ENCODE measurements around the gene EHBP1L1. TPM values are rescaled to one million over a fixed set of nuclear protein-coding genes. Genes with fewer than 3 reads are reported as not detected.

The EHBP1L1 gene
- total and polyA plus RNA-seq, 2 of the 13 experiments (the other 11 are each of a cell fraction or from before 2014, with no cell fraction given) = 8.3 to 10.6 TPM

GRCh38 chr11:65615950-65616574 lies 40.2 kb downstream of the EHBP1L1 start (continued):
- TF ChIP-seq PPARG (CRISPR knock-in tag; conservative IDR thresholded peaks at IDR 0.05) = no peak
- TF ChIP-seq MED8 (CRISPR knock-in tag; IDR thresholded peaks at IDR 0.05; ENCODE audit: insufficient replicate concordance) = peak; percentile 52
- TF ChIP-seq EP300 (IDR thresholded peaks at IDR 0.05; ENCODE audit: low read depth in 2 of 2, low read length in 2 of 2) = no peak
- TF ChIP-seq EP300 (CRISPR knock-in tag; IDR thresholded peaks at IDR 0.05; ENCODE audit: borderline replicate concordance) = no peak
- TF ChIP-seq ZNF333 (CRISPR knock-in tag; IDR thresholded peaks at IDR 0.05; ENCODE audit: borderline replicate concordance) = 0 out of 2 replicates have a peak, but pooled peaks have one; percentile 47
- TF ChIP-seq ZNF282 (IDR thresholded peaks at IDR 0.05; ENCODE audit: partially characterized antibody) = no peak
- TF ChIP-seq REPIN1 (CRISPR knock-in tag; IDR thresholded peaks at IDR 0.05; ENCODE audit: borderline replicate concordance, low read depth) = no peak; the same call in 1 of the 2 replicates
- no peak for TF ChIP-seq RBAK (CRISPR knock-in tag; IDR thresholded peaks at IDR 0.05)
- TF ChIP-seq THAP11 (CRISPR knock-in tag; IDR thresholded peaks at IDR 0.05) = no peak
- TF ChIP-seq GATAD2A (CRISPR knock-in tag; IDR thresholded peaks at IDR 0.05) = no peak
- TF ChIP-seq CBX1 (IDR thresholded peaks at IDR 0.05; ENCODE audit: low read depth) = no peak
- TF ChIP-seq THYN1 (CRISPR knock-in tag; IDR thresholded peaks at IDR 0.05; ENCODE audit: borderline replicate concordance, low read depth) = no peak
- no peak for TF ChIP-seq CREB1 (IDR thresholded peaks at IDR 0.05)
- no peak for TF ChIP-seq CREB1 (CRISPR knock-in tag; IDR thresholded peaks at IDR 0.05)
- no peak for TF ChIP-seq ARID3A (IDR thresholded peaks at IDR 0.05; ENCODE audit: low read depth, low read length)
- TF ChIP-seq ZNF326 (CRISPR knock-in tag; IDR thresholded peaks at IDR 0.05; ENCODE audit: borderline replicate concordance) = no peak
- TF ChIP-seq EEA1 (CRISPR knock-in tag; IDR thresholded peaks at IDR 0.05; ENCODE audit: borderline replicate concordance) = 0 out of 2 replicates have a peak, but pooled peaks have one; percentile 32
- 0 out of 2 replicates have a peak, but pooled peaks have one; percentile 40 for TF ChIP-seq CSRNP1 (CRISPR knock-in tag; IDR thresholded peaks at IDR 0.05)
- TF ChIP-seq THAP9 (CRISPR knock-in tag; IDR thresholded peaks at IDR 0.05; ENCODE audit: borderline replicate concordance) = no peak
- TF ChIP-seq KDM5A (IDR thresholded peaks at IDR 0.05; ENCODE audit: borderline replicate concordance, low read length) = peak; percentile 48; the same call in 1 of the 2 replicates
- TF ChIP-seq ZNF280B (CRISPR knock-in tag; IDR thresholded peaks at IDR 0.05; ENCODE audit: borderline replicate concordance) = no peak
- 0 out of 2 replicates have a peak, but pooled peaks have one; percentile 50 for TF ChIP-seq ZNF749 (CRISPR knock-in tag; IDR thresholded peaks at IDR 0.05; ENCODE audit: borderline replicate concordance)
- no peak for TF ChIP-seq SNRNP70 (IDR thresholded peaks at IDR 0.05; ENCODE audit: low read depth, low read length)

Data from HepG2 (cell line).